GM13977 (cell line): ENCODE measurements around the gene ATP10A.

ENCODE experiments used
- DNase-seq: peaks from one replicate; pipeline ENCODE4 v3.0.0; 2012; ENCODE audit warnings: low spot score
- CTCF ChIP-seq: IDR thresholded peaks from 2 replicates; pipeline ENCODE4 v1.5.1; 2012; ENCODE audit warnings: mild to moderate bottlenecking, control low read depth; ENCODE audit not compliant: insufficient read depth; ENCODE audit errors: extremely low read depth, missing control alignments
- in situ Hi-C: fragments of 300-500 bp; cut with MboI; formaldehyde crosslinking; loops from one replicate; pipeline ENCODE4 v1.12.0; 2022; ENCODE audit warnings: low sequenced_read_pairs, low pct_unique_long_range_greater_than_20kb, mixed read lengths, inconsistent platforms; ENCODE audit not compliant: unreplicated experiment

The ATP10A gene

GRCh38 chr15:25903024-25903581 is 40.0 kb upstream of the ATP10A start:
- in situ Hi-C loops, result no loop called here
- DNase-seq, result no peak
- TF ChIP-seq CTCF, result no peak

GRCh38 chr15:25901811-25902605 is 38.9 kb upstream of the ATP10A start:
- in situ Hi-C loops, result no loop called here
- no peak for TF ChIP-seq CTCF
- no peak for DNase-seq

GRCh38 chr15:25900901-25901300 is 37.8 kb upstream of the ATP10A start:
- no peak for TF ChIP-seq CTCF
- in situ Hi-C loops, result no loop called here
- no peak for DNase-seq

- in situ Hi-C loops, result no loop called here
- TF ChIP-seq CTCF, result no peak
- DNase-seq, result no peak
Observed at GRCh38 chr15:25900431-25900830, 37.3 kb upstream of the ATP10A start.

- in situ Hi-C loops, result no loop called here
- DNase-seq, result no peak
- TF ChIP-seq CTCF, result no peak
Observed at GRCh38 chr15:25899870-25900269, 36.7 kb upstream of the ATP10A start.

- DNase-seq, result no peak
- in situ Hi-C loops, result no loop called here
- no peak for TF ChIP-seq CTCF
Observed at GRCh38 chr15:25897658-25898057, 34.5 kb upstream of the ATP10A start.
